ENCODE data around the gene PRKCD. TPM values are rescaled to one million over a fixed set of nuclear protein-coding genes. Genes with fewer than 3 reads are reported as not detected.

The PRKCD gene
- polyA plus RNA-seq, 4 donors, result 9.2 to 25.8 (median 20.1) TPM

GRCh38 chr3:53169045-53169831, 8.2 kb downstream of the PRKCD start:
- DNase-seq (ENCODE audit: low read depth in 4 of 4, low spot score in 3 of 4), result no peak

- DNase-seq (ENCODE audit: low read depth in 4 of 4, low spot score in 3 of 4), result no peak
Measured at GRCh38 chr3:53169832-53170324, 8.9 kb downstream of the PRKCD start.

GRCh38 chr3:53170325-53171063, 9.5 kb downstream of the PRKCD start:
- no peak for DNase-seq (ENCODE audit: low read depth in 4 of 4, low spot score in 3 of 4)

- DNase-seq (ENCODE audit: low read depth in 4 of 4, low spot score in 3 of 4), result no peak
Measured at GRCh38 chr3:53171064-53171418, 10.0 kb downstream of the PRKCD start.

- no peak for DNase-seq (ENCODE audit: low read depth in 4 of 4, low spot score in 3 of 4)
Measured at GRCh38 chr3:53171827-53172505, 11.0 kb downstream of the PRKCD start.

- no peak for DNase-seq (ENCODE audit: low read depth in 4 of 4, low spot score in 3 of 4)
Measured at GRCh38 chr3:53173107-53173506, 12.1 kb downstream of the PRKCD start.

- no peak for DNase-seq (ENCODE audit: low read depth in 4 of 4, low spot score in 3 of 4)
Measured at GRCh38 chr3:53174346-53175250, 13.6 kb downstream of the PRKCD start.

GRCh38 chr3:53175613-53176540, 14.9 kb downstream of the PRKCD start:
- no peak for DNase-seq (ENCODE audit: low read depth in 4 of 4, low spot score in 3 of 4)

- no peak for DNase-seq (ENCODE audit: low read depth in 4 of 4, low spot score in 3 of 4)
Measured at GRCh38 chr3:53178246-53178645, 17.2 kb downstream of the PRKCD start.

- no peak for DNase-seq (ENCODE audit: low read depth in 4 of 4, low spot score in 3 of 4)
Measured at GRCh38 chr3:53179580-53179979, 18.6 kb downstream of the PRKCD start.

- DNase-seq (ENCODE audit: low read depth in 4 of 4, low spot score in 3 of 4), result no peak
Measured at GRCh38 chr3:53180305-53181023, 19.5 kb downstream of the PRKCD start.

GRCh38 chr3:53181024-53181371, 20.0 kb downstream of the PRKCD start:
- no peak for DNase-seq (ENCODE audit: low read depth in 4 of 4, low spot score in 3 of 4)

GRCh38 chr3:53181528-53181927, 20.5 kb downstream of the PRKCD start:
- no peak for DNase-seq (ENCODE audit: low read depth in 4 of 4, low spot score in 3 of 4)

GRCh38 chr3:53182764-53183355, 21.9 kb downstream of the PRKCD start:
- no peak for DNase-seq (ENCODE audit: low read depth in 4 of 4, low spot score in 3 of 4)

GRCh38 chr3:53183514-53183913, 22.5 kb downstream of the PRKCD start:
- DNase-seq (ENCODE audit: low read depth in 4 of 4, low spot score in 3 of 4), result no peak

GRCh38 chr3:53184701-53185100, 23.7 kb downstream of the PRKCD start:
- DNase-seq (ENCODE audit: low read depth in 4 of 4, low spot score in 3 of 4), result no peak

GRCh38 chr3:53185761-53186465, 24.9 kb downstream of the PRKCD start:
- no peak for DNase-seq (ENCODE audit: low read depth in 4 of 4, low spot score in 3 of 4)

- DNase-seq (ENCODE audit: low read depth in 4 of 4, low spot score in 3 of 4), result no peak
Measured at GRCh38 chr3:53186726-53187125, 25.7 kb downstream of the PRKCD start.
